OCI-LY3 (cell line): Measurements from ENCODE around the gene CSNK1A1.

ENCODE experiments used
- EZH2phosphoT487 ChIP-seq: fragments of 200-600 bp; shearing (Covaris generic); IDR thresholded peaks from 2 replicates; pipeline ENCODE4 v1.6.1; 2018; ENCODE audit warnings: antibody characterized with exemption, mixed run types, low read depth
- TF ChIP-seq, protein P1 (sequence below): fragments of 200-600, 300-600 bp; sonication (generic); IDR thresholded peaks from 2 replicates; pipeline ENCODE4 v1.5.1; 2014; ENCODE audit warnings: antibody characterized with exemption, low read length, low read depth

DNA sequence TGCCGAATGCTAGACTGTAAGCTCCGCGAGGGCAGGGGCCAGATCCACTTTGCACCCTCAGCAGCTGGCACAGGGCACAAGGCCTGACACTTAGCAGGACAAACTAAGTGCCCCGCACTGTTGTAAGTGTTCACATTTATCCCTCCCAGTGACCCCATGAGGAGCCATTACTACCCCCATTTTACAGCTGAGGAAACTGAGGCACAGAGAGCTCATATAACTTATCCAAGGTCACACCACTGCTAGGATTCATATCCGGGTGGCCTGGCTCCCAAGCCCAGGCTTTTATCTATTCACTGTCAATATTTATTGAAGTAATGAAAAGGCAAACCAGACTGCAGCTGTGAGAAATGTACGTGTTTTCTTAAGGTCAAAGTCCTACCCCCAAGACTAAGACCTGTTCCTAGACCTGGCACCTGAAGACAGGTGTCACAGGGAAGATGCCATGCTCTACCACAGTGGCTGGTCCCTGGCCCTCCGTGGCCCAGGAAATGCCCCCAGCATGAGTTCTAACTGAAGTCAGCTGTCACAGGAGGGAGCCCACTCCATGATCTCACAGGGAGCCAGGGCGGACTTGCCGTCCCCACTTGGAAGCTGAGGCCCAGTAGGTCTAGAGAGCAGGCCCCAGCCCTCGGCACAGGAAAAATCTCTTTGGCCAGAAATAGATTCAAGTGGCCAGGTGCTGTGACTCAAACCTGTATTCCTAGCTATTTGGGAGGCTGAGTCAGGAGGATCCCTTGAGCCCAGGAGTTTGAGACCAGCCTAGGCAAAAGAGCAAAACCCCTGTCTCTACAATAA is 97.4 kb downstream of the CSNK1A1 start:
- TF ChIP-seq, protein P1, sequence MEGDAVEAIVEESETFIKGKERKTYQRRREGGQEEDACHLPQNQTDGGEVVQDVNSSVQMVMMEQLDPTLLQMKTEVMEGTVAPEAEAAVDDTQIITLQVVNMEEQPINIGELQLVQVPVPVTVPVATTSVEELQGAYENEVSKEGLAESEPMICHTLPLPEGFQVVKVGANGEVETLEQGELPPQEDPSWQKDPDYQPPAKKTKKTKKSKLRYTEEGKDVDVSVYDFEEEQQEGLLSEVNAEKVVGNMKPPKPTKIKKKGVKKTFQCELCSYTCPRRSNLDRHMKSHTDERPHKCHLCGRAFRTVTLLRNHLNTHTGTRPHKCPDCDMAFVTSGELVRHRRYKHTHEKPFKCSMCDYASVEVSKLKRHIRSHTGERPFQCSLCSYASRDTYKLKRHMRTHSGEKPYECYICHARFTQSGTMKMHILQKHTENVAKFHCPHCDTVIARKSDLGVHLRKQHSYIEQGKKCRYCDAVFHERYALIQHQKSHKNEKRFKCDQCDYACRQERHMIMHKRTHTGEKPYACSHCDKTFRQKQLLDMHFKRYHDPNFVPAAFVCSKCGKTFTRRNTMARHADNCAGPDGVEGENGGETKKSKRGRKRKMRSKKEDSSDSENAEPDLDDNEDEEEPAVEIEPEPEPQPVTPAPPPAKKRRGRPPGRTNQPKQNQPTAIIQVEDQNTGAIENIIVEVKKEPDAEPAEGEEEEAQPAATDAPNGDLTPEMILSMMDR: no peak
- TF ChIP-seq EZH2phosphoT487: no peak
